K562 (cell line): ENCODE results near the gene TRMT112. TPM values are rescaled to one million over a fixed set of nuclear protein-coding genes. Genes with fewer than 3 reads are reported as not detected.
A peak's percentile ranks its signal among the peaks of the same experiment; 100 is the strongest.

Source experiments
- ADNP ChIP-seq: fragments of 200-800 bp; sonication (Bioruptor generic); IDR thresholded peaks from 2 replicates; pipeline ENCODE4 v1.6.1; 2016; ENCODE audit warnings: missing genetic modification characterization, missing compliant biosample characterization
- BDP1 ChIP-seq: IDR thresholded peaks from 3 replicates; pipeline ENCODE4 v1.6.1; 2011; ENCODE audit not compliant: insufficient read length, insufficient read depth
- CREB3L1 ChIP-seq: fragments of 450-650 bp; IDR thresholded peaks from 2 replicates; pipeline ENCODE4 v1.6.1; 2014; ENCODE audit warnings: low read depth, mild to moderate bottlenecking, moderate library complexity, borderline replicate concordance
- CTBP1 ChIP-seq: fragments of 450-650 bp; IDR thresholded peaks from 2 replicates; pipeline ENCODE4 v1.6.1; 2016; ENCODE audit warnings: borderline replicate concordance
- DDX20 ChIP-seq: fragments of 450-650 bp; IDR thresholded peaks from 2 replicates; pipeline ENCODE4 v1.6.1; 2016; ENCODE audit warnings: missing genetic modification characterization, low read depth, mild to moderate bottlenecking, missing compliant biosample characterization, moderate library complexity
- EP400 ChIP-seq: fragments of 450-650 bp; IDR thresholded peaks from 2 replicates; pipeline ENCODE4 v1.6.1; 2017; ENCODE audit warnings: antibody characterized with exemption, mild to moderate bottlenecking, moderate library complexity
- KDM4B ChIP-seq, 2 experiments: fragments of 450-650 bp in 1 of 2; sonication (generic) in 1 of 2; IDR thresholded peaks; 2 replicates each; pipeline ENCODE4 v1.6.1; 2016 to 2017; ENCODE audit warnings: borderline replicate concordance in 2 of 2, antibody characterized with exemption in 1 of 2, low read depth in 1 of 2, mild to moderate bottlenecking in 1 of 2
- PCBP2 ChIP-seq: fragments of 200-400 bp; formaldehyde crosslinking; IDR thresholded peaks from 2 replicates; pipeline ENCODE4 v1.6.1; 2018; ENCODE audit warnings: low read length, low read depth, mild to moderate bottlenecking, moderate library complexity; ENCODE audit not compliant: poor library complexity, severe bottlenecking
- PRDM10 ChIP-seq: fragments of 450-650 bp; IDR thresholded peaks from 2 replicates; pipeline ENCODE4 v1.6.1; 2018; ENCODE audit not compliant: partially characterized antibody
- RBM25 ChIP-seq: fragments of 200-400 bp; formaldehyde crosslinking; IDR thresholded peaks from 2 replicates; pipeline ENCODE4 v1.6.1; 2018; ENCODE audit warnings: low read length, low read depth, moderate library complexity; ENCODE audit not compliant: severe bottlenecking
- RHOXF2B ChIP-seq: fragments of 250-450 bp; sonication (Bioruptor Pico); conservative IDR thresholded peaks from 2 replicates; pipeline ENCODE4 v1.5.1; 2021
- SMAD4 ChIP-seq: fragments of 250-450 bp; sonication (Bioruptor Pico); conservative IDR thresholded peaks from 2 replicates; pipeline ENCODE4 v1.8.0; 2021; ENCODE audit warnings: inconsistent platforms, mild to moderate bottlenecking, moderate library complexity
- TFE3 ChIP-seq: fragments of 450-650 bp; formaldehyde crosslinking; IDR thresholded peaks from 2 replicates; pipeline ENCODE4 v1.4.0; 2020; ENCODE audit warnings: mild to moderate bottlenecking, mixed read lengths
- THRB ChIP-seq: fragments of 450-650 bp; formaldehyde crosslinking; conservative IDR thresholded peaks from 2 replicates; pipeline ENCODE4 v1.4.0; 2022; ENCODE audit warnings: mild to moderate bottlenecking, missing genetic modification characterization
- ZFP91 ChIP-seq: sonication (generic); formaldehyde crosslinking; IDR thresholded peaks from 2 replicates; pipeline ENCODE4 v1.8.0; 2022; ENCODE audit warnings: mild to moderate bottlenecking, missing genetic modification reagents
- ZNF140 ChIP-seq: fragments of 250-450 bp; sonication (Bioruptor Pico); IDR thresholded peaks from 2 replicates; pipeline ENCODE4 v1.8.0; 2021; ENCODE audit warnings: moderate library complexity, mild to moderate bottlenecking, inconsistent platforms
- polyA plus RNA-seq, 8 experiments: library from polyadenylated mRNA; depleted of rRNA in 4 of 8; stranded (reverse) in 5 of 8; unstranded in 3 of 8; fragments of >200 nt; fragmentation: Nextera tagmentation in 2 of 8; fragmentation: Illumina TruSeq in 1 of 8; extraction: Ambion mirVana in 2 of 8; extraction: Trizol in 1 of 8; gene quantifications; 2 replicates each; pipeline versions ENCODE4 v1.2.1 to v1.2.3, GENCODE V29; 2011 to 2014; ENCODE audit warnings: inconsistent platforms in 1 of 8, missing spikeins in 1 of 8
- total RNA-seq, 7 experiments: library from RNA; depleted of rRNA in 6 of 7; stranded (reverse); fragments of >200 nt in 6 of 7; fragmentation: Illumina TruSeq in 2 of 7; extraction: Trizol in 2 of 7; gene quantifications; 2 replicates each; pipeline versions ENCODE4 v1.2.1 to v1.2.3, GENCODE V29; 2011 to 2021; ENCODE audit warnings: low replicate concordance in 1 of 7

Gene TRMT112
- total and polyA plus RNA-seq, 9 of the 15 experiments (the other 6 are each of a cell fraction or from before 2014, with no cell fraction given): 162 to 444 (median 300) TPM

DNA sequence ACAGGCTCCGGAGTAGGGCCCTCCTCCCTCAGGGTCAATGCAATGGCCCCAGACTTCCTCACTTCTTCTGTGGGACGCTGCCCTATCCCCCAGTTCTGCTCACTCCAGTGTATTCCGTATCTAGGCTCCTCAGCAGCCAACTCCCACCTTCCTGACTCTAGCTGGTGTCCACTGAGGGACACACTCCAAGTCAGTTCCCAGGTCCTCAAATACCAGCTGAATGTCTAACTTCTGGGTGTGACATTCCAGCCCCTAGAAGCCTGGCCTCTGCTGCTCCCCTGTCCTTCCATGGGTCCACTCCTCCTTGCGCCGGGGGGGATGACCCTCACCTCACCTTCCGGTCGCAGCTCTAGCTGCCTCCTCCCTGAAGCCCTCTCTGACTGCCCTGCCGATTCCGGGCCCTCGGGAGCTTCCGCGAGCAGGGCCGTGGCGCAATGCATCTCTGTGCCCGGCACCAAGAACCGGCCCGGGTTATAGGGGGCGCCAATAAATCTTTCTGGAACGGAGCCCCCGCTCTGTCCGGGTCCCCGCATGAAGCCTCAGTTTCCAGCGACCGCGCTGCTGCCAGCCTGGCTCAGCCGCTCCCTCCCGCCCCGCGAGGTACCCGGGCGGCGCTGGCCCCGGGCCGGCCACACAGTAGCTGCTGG, 48.3 kb downstream of the TRMT112 start (continued):
- TF ChIP-seq PRDM10 (peak; percentile 55), BDP1 (no peak), DDX20 (no peak), CREB3L1 (peak; percentile 28; the same call in 1 of the 2 replicates), RBM25 (no peak), SMAD4 (no peak), ADNP (peak; percentile 54; the same call in 1 of the 2 replicates), ZNF140 (CRISPR knock-in tag) (no peak), ZFP91 (CRISPR knock-in tag) (no peak), CTBP1 (no peak), PCBP2 (no peak), KDM4B (IDR thresholded peaks at IDR 0.05; ENCODE audit: borderline replicate concordance in 2 of 2, low read depth in 1 of 2) (no peak), EP400 (no peak; the same call in 1 of the 2 replicates), TFE3 (CRISPR knock-in tag) (no peak), RHOXF2B (CRISPR knock-in tag) (no peak), THRB (CRISPR knock-in tag) (peak; percentile 63; the same call in 1 of the 2 replicates)
